Esophagus muscularis mucosa (tissue), 4 donors: ENCODE data around the gene USP9Y. TPM values are rescaled to one million over a fixed set of nuclear protein-coding genes. Genes with fewer than 3 reads are reported as not detected.

Source experiments
- DNase-seq: peaks from one replicate; pipeline ENCODE4 v3.0.0-alpha.2; 2017; ENCODE audit errors: extremely low spot score
- H3K27ac ChIP-seq, 4 donors: fragments of 200-600 bp; sonication (generic); replicated peaks in 1 of 4; 1 replicate in 3 of 4; 2 replicates in 1 of 4; pipeline ENCODE4 v1.5.1; 2016 to 2019; ENCODE audit warnings: mild to moderate bottlenecking in 1 of 4
- H3K27me3 ChIP-seq, 4 donors: fragments of 200-600 bp; sonication (generic); one replicate each; pipeline versions ENCODE4 v1.5.1 to v1.6.0; 2016 to 2019
- H3K36me3 ChIP-seq, 4 donors: fragments of 200-600 bp; sonication (generic); one replicate each; pipeline ENCODE4 v1.5.1; 2016 to 2019
- H3K4me1 ChIP-seq, 4 donors: fragments of 200-600 bp; sonication (generic); one replicate each; pipeline ENCODE4 v1.5.1; 2016 to 2019
- H3K4me3 ChIP-seq, 4 donors: fragments of 200-600 bp; sonication (generic); 1 replicate in 2 of 4; 2 replicates in 2 of 4; pipeline ENCODE4 v1.5.1; 2016 to 2019; ENCODE audit warnings: mild to moderate bottlenecking in 4 of 4, moderate library complexity in 1 of 4
- H3K9me3 ChIP-seq, 4 donors: fragments of 200-600 bp; sonication (generic); 1 replicate in 3 of 4; 2 replicates in 1 of 4; pipeline ENCODE4 v1.5.1; 2016 to 2019
- CTCF ChIP-seq, 3 experiments: fragments of 200-600 bp in 2 of 3; fragments of 450-650 bp in 1 of 3; sonication (generic) in 2 of 3; IDR thresholded peaks; one replicate each; pipeline ENCODE4 v1.5.1; 2017 to 2019; ENCODE audit warnings: antibody characterized with exemption in 3 of 3, mild to moderate bottlenecking in 2 of 3, moderate library complexity in 1 of 3
- EP300 ChIP-seq: sonication (generic); formaldehyde crosslinking; IDR thresholded peaks from one replicate; pipeline ENCODE4 v1.6.1; 2017; ENCODE audit warnings: antibody characterized with exemption
- POLR2A ChIP-seq: fragments of 450-650 bp; IDR thresholded peaks from one replicate; pipeline ENCODE4 v1.6.1; 2017; ENCODE audit warnings: antibody characterized with exemption, moderate library complexity, mild to moderate bottlenecking, low read depth
- POLR2AphosphoS5 ChIP-seq, 2 donors: sonication (generic); formaldehyde crosslinking; IDR thresholded peaks; one replicate each; pipeline ENCODE4 v1.6.1; 2017; ENCODE audit warnings: antibody characterized with exemption in 2 of 2
- WGBS: methylation state at CpG from one replicate; pipeline ENCODE4 v1.1.5; 2018; 5-methylcytosine and 5-hydroxymethylcytosine counted together
- intact Hi-C: fragments of 100-400 bp; cut with DNase I; formaldehyde crosslinking; loops from one replicate; pipeline ENCODE4 v1.15.1; 2023
- total RNA-seq, 4 donors: library from RNA; depleted of rRNA; stranded (reverse); fragments of >200 nt; gene quantifications; one replicate each; pipeline versions ENCODE4 v1.1.0 to v1.2.1, GENCODE V29; 2016

USP9Y gene
- total RNA-seq, 4 donors from 2014 or later = under 0.01 to 23.7 (median 11.3) TPM

- Histone ChIP-seq H3K27ac (no peak overlapping the region), H3K4me1 (no peaks in the 10 kb centered on the region), H3K9me3 (no peaks in the 10 kb centered on the region), H3K4me3 (no peak overlapping the region), H3K27me3 (no peaks in the 10 kb centered on the region), H3K36me3 (peaks cover 0 to 13% (median 0%) of the 10 kb centered on the region in 4 donors)
- intact Hi-C loops = no loop called here
- DNase-seq = no peak
- WGBS = no CpG with 5 or more reads among the region's 1 CpG
- TF ChIP-seq POLR2A = no peak
- TF ChIP-seq CTCF (IDR thresholded peaks at IDR 0.05) = no peak
- no peak for TF ChIP-seq POLR2AphosphoS5 (IDR thresholded peaks at IDR 0.05)
- no peak for TF ChIP-seq EP300
Measured at GRCh38 chrY:12808046-12808445, 107.0 kb downstream of the USP9Y start.

- no peak for DNase-seq
- H3K36me3 ChIP-seq = peaks cover 0 to 16% (median 0%) of the 10 kb centered on the region in 4 donors
- no peak overlapping the region for H3K4me3 ChIP-seq
- no peaks in the 10 kb centered on the region for H3K27me3 ChIP-seq
- no peaks in the 10 kb centered on the region for H3K4me1 ChIP-seq
- no CpG with 5 or more reads among the region's 3 CpGs for WGBS
- no peaks in the 10 kb centered on the region for H3K9me3 ChIP-seq
- no peak for TF ChIP-seq EP300
- peak in 1 of 3 experiments; percentile 28 for TF ChIP-seq CTCF (IDR thresholded peaks at IDR 0.05)
- no peak for TF ChIP-seq POLR2AphosphoS5 (IDR thresholded peaks at IDR 0.05)
- no peak overlapping the region for H3K27ac ChIP-seq
- intact Hi-C loops = no loop called here
Measured at GRCh38 chrY:12809034-12809433, 108.0 kb downstream of the USP9Y start.

- peaks cover 0 to 18% (median 0%) of the 10 kb centered on the region in 4 donors for H3K36me3 ChIP-seq
- DNase-seq = no peak
- WGBS = no CpG with 5 or more reads among the region's 1 CpG
- no peaks in the 10 kb centered on the region for H3K4me1 ChIP-seq
- no peak for TF ChIP-seq EP300
- TF ChIP-seq POLR2A = no peak
- no peak for TF ChIP-seq POLR2AphosphoS5 (IDR thresholded peaks at IDR 0.05)
- TF ChIP-seq CTCF (IDR thresholded peaks at IDR 0.05) = no peak
- H3K27me3 ChIP-seq = no peaks in the 10 kb centered on the region
- no peak overlapping the region for H3K27ac ChIP-seq
- H3K4me3 ChIP-seq = no peak overlapping the region
- intact Hi-C loops = no loop called here
- H3K9me3 ChIP-seq = no peaks in the 10 kb centered on the region
Measured at GRCh38 chrY:12823408-12823807, 122.4 kb downstream of the USP9Y start.

- intact Hi-C loops = no loop called here
- peaks cover 0 to under 1% (median 0%) of the 10 kb centered on the region in 4 donors for H3K36me3 ChIP-seq
- H3K4me3 ChIP-seq = no peak overlapping the region
- H3K4me1 ChIP-seq = no peaks in the 10 kb centered on the region
- TF ChIP-seq CTCF (IDR thresholded peaks at IDR 0.05) (no peak), POLR2AphosphoS5 (IDR thresholded peaks at IDR 0.05) (no peak), EP300 (no peak), POLR2A (no peak)
- H3K27me3 ChIP-seq = no peaks in the 10 kb centered on the region
- H3K9me3 ChIP-seq = no peaks in the 10 kb centered on the region
- no CpG with 5 or more reads among the region's 1 CpG for WGBS
- DNase-seq = no peak
- no peak overlapping the region for H3K27ac ChIP-seq
Measured at GRCh38 chrY:12826791-12827190, 125.8 kb downstream of the USP9Y start.

- intact Hi-C loops = no loop called here
Measured at GRCh38 chrY:12833284-12833683, 132.3 kb downstream of the USP9Y start.

More at GRCh38 chrY:12833284-12833683, 132.3 kb downstream of the USP9Y start:
- Histone ChIP-seq H3K27ac (no peak overlapping the region), H3K4me1 (no peaks in the 10 kb centered on the region), H3K9me3 (no peaks in the 10 kb centered on the region), H3K27me3 (no peaks in the 10 kb centered on the region), H3K4me3 (no peak overlapping the region), H3K36me3 (peaks cover 0 to 24% (median 0%) of the 10 kb centered on the region in 4 donors)
- no CpG with 5 or more reads among the region's 3 CpGs for WGBS
- TF ChIP-seq POLR2A = no peak
- TF ChIP-seq POLR2AphosphoS5 (IDR thresholded peaks at IDR 0.05) = no peak
- TF ChIP-seq EP300 = no peak
- no peak for DNase-seq
